Stimulated activated CD8-positive, alpha-beta memory T cell treated with anti-CD3 and anti-CD28 coated beads, Interleukin-12 subunit alpha, Interleukin-12 subunit beta, amount 100 ng/mL, for 24 hours (primary cell): Measurements from ENCODE around the gene HLCS.

ENCODE experiments used
- DNase-seq: peaks from one replicate; pipeline ENCODE4 v3.0.0-alpha.2; 2020; ENCODE audit errors: extremely low read depth

The HLCS gene

GRCh38 chr21:36724660-36725059 is 241.8 kb downstream of the HLCS start:
- no peak for DNase-seq

DNA sequence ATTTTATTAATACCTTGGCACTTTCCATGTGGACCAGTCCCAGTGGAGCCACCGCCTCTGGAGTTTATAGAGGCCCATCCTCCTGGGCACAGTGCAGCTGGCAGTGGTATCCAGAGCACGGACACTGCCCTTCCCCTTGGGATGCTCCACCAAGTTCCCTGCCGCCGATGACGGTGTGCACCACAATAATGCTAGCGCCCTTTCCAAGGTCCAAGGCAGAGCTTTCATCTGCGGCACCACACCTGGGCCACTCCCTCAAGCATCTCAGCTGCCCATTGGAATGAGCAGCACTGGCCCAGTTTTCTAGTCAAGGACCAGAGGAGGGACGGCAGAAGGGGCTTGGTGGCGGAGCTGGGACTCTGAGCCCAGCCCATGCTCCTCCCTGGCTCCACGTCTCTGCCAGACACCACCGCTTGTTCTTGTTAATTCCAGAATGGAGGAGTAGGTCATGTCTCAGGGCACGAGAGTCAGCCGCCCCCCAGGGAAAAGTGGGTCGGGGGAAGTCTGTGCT is 243.0 kb downstream of the HLCS start:
- no peak for DNase-seq

DNA sequence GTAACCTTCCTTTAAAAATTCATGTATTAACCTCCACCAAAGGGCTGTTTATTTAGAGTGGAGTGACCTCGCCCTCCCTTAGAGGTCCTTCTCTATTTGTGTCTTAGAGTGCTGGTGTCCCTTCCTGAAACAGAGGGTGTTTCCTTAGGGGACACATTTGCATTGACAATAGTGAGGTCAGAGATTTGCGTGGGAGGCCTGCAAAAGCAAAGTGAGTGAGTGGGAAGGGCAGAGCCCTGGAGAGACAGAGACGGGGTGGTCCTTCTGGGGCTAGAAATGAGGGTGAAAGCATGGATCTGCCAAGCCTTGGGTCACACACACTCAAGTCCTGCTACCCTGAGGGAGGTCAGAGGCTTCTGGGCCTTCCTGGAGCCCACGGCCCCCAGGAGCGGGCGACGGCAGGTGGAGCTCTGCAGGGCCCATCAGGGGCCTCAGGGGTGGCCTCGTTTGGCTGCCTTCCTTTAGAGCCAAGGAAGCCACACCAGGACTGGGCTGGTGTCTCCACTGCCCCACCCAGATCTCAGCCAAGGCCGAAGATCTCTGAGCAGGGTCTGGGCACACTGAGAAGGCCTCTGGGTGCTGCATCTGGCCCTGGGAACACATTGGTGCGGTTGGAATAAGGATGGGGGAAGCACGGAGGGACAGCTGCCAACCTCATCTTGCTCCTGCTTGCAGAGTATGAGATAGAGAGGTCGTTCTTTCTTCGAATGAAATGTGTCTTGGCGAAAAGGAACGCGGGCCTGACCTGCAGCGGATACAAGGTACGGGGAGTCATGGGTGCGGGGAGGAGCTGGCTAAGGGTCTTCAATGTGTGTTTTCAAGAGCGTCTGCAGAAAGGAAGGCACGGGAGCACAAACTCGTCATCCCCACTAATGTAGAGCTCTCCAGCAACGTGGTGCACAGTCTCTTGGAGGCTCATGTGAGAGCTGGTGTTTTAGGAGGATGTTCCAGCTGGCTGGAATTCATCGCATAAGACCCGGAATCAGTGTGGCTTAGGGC is 243.8 kb downstream of the HLCS start:
- DNase-seq: no peak

GRCh38 chr21:36721817-36722216 is 244.7 kb downstream of the HLCS start:
- no peak for DNase-seq

GRCh38 chr21:36719614-36720013 is 246.9 kb downstream of the HLCS start:
- DNase-seq: no peak

DNA sequence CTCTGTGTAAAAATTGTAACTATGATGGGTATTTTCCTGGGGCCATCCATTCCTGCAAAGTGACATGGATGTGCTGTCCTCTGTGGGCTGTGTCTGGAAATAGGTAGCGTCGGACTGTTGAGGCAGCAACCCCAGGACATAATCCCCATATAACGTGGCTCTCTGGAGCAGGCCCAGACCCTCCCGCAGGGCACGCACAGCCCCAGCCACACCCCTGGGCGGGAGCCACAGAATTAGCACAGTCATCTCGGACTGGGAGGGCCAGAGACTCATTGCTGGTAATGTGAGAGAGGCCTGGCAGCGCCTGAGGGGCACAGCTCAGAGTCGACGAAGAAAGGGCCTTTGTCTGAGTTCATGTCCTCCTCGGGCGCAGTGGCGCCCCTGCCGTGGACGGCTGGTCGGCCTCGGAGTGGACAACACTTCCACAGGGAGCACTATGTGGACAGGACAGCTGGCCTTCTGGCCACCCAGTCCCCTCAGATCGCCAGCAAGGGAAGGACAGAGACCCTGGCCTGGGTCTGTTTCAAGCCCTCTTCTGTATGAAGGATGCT is 247.4 kb downstream of the HLCS start:
- no peak for DNase-seq

DNA sequence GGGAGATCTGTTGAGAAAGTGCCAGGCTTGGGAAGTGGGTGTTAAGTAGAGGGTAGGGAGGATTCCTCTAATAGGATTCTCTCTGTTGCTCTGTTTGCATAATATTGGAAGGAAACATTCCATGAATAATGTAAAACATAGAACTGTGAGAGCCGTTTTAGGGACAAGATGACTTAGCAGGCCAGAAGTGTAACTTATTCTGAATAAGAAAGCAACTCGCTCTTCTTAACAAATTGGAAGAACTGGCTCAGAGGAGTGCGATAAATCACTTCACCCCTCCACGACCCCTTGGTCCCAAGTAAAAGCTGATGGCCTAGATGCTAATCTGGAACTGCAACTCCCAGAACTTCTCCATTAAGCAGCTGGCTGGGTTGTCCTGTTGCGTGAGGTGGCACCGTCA is 248.5 kb downstream of the HLCS start:
- DNase-seq: no peak

GRCh38 chr21:36716836-36717235 is 249.6 kb downstream of the HLCS start:
- DNase-seq: no peak

GRCh38 chr21:36716387-36716786 is 250.1 kb downstream of the HLCS start:
- DNase-seq: no peak

DNA sequence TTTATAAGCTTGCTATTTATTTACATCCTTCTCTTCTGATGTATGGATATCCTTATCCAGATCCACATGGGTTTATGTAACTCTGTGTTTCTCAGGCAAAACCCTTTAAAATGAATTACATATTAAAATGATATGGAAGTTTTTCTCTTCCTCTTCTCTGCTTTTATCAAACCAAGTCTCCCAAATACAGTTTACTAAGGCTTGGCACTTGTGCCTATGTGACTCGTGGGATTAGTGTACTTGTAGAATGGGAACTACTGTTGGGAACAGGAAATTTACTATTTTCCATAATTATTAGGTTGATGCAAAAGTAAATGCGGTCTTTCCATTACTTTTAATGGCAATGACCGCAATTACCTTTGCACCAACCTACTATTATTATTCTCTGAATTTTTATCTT is 252.7 kb downstream of the HLCS start:
- DNase-seq: no peak

- no peak for DNase-seq
Measured at GRCh38 chr21:36710729-36711048, 255.8 kb downstream of the HLCS start.

DNA sequence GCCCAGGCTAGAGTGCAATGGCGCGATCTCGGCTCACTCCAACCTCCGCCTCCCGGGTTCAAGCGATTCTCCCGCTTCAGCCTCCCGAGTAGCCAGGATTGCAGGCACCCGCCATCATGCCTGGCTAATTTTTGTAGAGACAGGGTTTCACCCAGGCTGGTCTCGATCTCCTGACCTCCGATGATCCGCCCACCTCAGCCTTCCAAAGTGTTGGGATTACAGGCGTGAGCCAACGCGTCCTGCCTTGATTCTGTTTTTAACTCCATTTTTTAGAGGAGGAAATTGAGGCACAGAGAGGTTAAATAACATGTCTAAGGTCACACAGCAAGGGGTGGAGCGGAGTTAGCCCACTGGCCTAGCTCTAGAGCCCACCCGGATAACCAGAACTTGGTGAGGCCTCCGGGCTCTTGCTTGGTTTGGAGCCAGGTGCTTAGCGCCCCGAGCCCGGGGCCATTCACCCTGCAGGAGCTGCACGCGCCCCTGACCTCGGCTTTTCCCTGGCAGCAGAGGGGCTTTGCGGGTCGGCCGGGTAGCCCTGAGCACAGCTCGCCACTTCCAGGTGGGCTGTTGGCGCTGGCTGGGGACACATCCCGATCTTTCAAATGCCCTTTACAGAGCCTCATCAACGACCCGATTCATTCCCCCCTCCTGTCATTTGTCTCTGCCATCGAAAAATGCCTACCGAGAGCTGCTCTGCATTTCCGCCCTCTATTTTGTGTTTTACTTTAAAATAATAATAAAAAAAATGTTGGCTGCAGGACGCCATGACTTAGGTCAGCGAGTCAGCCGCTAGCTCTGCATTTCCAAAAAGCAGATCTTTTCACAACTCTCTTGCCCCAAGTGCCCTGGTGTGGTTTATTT is 256.4 kb downstream of the HLCS start:
- DNase-seq: no peak

DNA sequence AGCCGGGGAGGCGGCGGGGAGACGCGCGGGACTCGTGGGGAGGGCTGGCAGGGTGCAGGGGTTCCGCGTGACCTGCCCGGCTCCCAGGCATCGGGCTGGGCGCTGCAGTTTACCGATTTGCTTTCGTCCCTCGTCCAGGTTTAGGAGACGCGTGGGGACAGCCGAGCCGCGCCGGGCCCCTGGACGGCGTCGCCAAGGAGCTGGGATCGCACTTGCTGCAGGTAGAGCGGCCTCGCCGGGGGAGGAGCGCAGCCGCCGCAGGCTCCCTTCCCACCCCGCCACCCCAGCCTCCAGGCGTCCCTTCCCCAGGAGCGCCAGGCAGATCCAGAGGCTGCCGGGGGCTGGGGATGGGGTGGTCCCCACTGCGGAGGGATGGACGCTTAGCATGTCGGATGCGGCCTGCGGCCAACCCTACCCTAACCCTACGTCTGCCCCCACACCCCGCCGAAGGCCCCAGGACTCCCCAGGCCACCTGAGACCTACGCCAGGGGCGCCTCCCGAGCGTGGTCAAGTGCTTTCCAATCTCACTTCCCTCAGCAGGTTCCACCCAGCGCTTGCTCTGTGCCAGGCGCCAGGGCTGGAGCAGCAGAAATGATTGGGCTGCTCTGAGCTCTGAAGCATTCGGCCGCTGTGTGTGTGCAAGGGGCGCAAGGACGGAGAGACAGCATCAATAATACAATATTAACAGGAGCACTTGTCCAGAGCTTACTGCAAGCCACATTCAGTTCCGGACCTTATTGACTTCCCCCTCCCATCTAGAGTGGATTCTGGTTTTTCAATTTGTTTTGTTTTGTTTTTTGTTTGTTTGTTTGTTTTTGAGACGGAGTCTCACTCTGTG is 257.2 kb downstream of the HLCS start:
- no peak for DNase-seq

- DNase-seq: no peak
Measured at GRCh38 chr21:36708286-36709029, 258.0 kb downstream of the HLCS start.

DNA sequence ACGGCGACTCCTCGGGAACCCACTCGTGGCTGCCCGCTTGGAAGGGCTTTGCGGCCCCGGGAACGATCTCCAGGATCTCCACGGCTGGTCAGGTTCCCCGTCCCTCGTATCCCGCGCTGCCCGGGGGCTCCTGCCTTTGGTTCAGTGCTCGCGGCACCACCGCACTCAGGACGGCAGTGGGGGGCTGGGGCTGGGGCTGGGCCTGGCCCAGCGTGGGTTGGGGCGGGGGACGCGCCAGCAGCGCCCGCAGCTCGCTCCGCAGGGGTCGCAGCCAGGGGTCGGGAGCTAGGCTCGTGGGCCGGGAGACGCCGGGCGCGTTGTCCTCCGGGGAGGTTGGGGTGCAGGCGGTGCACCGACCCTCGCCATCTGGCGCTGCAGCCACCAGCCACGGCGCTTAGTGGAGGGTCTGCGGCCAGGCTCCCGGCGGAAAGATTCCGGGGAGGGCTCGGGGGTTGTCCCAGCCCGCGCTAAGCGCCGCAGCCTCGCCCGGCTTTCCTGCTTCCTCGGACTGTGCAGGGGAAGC is 258.6 kb downstream of the HLCS start:
- DNase-seq: no peak

GRCh38 chr21:36706951-36707762 is 259.3 kb downstream of the HLCS start:
- DNase-seq: no peak

DNA sequence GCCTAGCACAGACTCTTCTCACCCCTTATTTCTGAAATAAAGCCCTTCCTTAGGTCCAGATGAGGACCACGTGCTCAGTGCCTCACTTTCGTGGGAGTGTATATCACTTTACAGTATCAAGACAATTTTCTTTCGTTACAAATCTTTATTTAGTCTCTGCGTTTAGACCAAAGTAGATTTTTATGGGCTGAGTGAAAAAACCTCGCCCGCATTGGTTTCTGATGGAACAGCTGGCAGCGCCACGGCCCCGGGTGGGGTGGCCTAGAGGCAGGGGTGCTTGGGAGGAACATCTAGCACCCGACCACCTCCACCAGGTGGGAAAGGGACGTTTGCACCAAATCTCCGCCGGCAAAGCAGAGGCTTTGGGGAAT is 260.0 kb downstream of the HLCS start:
- DNase-seq: no peak

DNA sequence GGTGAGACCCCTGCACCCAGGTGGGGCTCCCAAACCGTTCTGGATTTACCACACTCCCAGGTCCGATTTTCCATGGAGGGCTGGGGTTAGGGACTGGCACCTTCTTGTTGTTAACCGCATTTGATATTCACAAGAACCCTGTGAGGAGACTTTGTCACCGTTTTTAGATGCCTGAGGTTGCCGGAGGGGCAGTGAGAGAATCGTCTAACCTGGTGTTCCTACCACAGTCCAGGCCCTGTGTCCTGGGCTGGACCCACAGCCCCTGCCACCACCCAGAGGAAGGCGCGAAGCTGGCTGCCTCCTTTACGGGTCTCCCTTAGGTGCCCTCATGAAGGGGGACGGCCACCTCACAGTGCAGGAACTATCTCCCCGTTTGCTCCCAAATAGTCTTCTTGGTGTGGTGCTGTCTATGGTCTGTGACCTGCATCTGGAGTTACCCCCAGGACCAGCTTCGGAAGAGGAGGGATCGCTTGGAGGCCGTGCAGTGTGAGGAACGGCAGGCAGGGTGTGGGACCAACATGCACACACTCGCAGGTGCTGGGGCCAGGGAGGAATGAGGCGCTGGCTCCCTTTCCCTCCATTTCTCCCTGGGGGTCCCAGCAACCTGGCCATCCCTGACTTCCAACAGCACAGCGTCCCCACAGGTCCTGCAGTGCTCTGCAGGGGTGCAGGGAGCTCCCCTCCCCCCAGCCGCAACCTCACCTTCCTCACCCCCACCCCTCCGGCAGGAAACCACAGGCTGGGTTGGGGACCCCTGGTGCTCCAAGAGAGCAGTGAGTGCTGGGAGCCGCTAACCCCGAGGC is 260.6 kb downstream of the HLCS start:
- DNase-seq: no peak
